ENCODE results near the gene TTYH1.

The TTYH1 gene

DNA sequence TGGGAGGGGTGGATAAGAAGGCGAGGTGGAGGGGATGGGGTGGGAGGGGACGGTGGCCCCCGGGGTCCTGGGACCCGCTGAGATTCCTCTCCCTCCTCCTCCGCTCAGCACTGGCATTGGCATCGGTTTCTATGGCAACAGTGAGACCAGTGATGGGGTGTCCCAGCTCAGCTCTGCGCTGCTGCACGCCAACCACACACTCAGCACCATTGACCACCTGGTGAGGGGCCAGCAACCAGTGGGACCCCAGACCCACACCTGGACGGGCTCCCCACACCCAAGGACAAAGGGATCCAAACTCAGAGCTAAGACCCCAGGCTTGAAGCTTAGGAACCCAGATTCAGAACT, 5.9 kb downstream of the TTYH1 start:
- in situ Hi-C loops (cut with MboI; ENCODE audit: low sequenced_read_pairs): no loop called here

- in situ Hi-C loops (cut with MboI; ENCODE audit: low sequenced_read_pairs): no loop called here
Measured at GRCh38 chr19:54421521-54421920, 6.3 kb downstream of the TTYH1 start.

- in situ Hi-C loops (cut with MboI; ENCODE audit: low sequenced_read_pairs): no loop called here
Measured at GRCh38 chr19:54422136-54422535, 6.9 kb downstream of the TTYH1 start.

- in situ Hi-C loops (cut with MboI; ENCODE audit: low sequenced_read_pairs): no loop called here
Measured at GRCh38 chr19:54424201-54424600, 8.9 kb downstream of the TTYH1 start.

DNA sequence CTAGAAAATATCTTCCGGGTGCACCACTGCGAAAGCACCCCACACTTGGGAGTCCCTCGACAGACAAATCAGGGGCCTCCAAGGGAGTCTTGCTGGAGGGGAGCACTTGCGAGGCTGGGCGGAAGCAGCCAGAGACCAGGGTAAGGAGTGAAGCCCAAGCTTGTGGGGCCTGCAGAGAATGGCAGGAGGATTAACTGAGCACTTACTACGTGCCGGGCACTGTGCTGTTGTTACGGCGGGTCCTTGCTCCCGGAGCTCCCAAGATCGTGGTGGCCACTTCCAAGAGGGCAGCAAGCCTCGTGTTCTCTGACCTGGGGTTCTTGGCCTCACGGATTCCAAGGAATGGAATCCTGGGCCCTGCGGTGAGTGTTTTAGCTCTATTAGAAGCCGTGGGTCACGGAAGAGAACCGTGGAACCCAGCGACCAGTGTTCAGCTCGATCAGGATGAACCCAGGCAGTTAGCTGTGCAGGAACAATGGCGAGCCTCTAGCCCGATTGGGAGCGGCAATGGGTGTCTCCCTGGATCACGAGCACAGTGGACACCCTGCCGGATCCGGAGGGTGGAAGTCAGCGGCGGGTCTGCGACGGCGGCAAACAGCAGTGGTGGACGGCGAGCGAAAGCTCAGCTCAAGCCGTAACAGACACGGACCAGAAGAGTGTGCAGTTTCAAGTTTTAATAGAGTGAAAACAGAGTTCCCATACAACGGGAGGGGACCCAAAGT, 9.6 kb downstream of the TTYH1 start:
- in situ Hi-C loops (cut with MboI; ENCODE audit: low sequenced_read_pairs): no loop called here

DNA sequence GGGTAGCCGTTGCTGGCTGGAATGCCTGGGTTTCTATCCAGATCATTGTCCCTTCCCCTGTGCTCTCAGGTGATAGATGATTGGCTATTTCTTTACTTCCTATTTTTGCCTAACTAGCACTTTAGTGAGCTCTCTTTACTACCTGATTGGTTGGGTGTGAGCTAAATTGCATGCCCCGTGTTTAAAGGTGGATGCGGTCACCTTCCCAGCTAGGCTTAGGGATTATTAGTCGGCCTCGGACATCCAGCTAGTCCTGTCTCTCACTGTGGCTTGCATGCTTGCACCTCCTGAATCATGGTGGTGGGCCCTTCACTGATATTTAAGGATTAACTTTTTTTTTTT, 10.1 kb downstream of the TTYH1 start:
- in situ Hi-C loops (cut with MboI; ENCODE audit: low sequenced_read_pairs): no loop called here

- in situ Hi-C loops (cut with MboI; ENCODE audit: low sequenced_read_pairs): no loop called here
Measured at GRCh38 chr19:54426291-54426931, 11.1 kb downstream of the TTYH1 start.

DNA sequence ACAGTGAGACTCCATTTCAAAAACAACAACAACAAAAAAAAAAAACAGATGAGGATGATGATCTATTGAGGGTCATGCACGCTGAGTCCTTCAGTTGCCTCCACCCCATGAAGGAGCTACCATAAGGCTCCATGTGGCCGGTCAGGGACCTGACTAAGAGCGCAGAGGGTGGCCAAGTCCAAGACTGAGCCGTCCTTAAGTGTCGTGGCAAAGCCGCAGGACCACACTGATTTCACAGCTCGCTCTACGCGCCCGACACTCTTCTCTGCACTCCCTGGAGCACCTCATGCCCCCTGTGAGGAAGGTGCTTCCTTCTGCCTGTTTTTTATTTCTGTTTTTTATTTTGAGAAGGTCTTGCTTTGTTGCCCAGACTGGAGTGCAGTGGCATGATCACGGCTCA, 12.3 kb downstream of the TTYH1 start:
- in situ Hi-C loops (cut with MboI; ENCODE audit: low sequenced_read_pairs): no loop called here

- in situ Hi-C loops (cut with MboI; ENCODE audit: low sequenced_read_pairs): no loop called here
Measured at GRCh38 chr19:54428323-54429175, 13.3 kb downstream of the TTYH1 start.

DNA sequence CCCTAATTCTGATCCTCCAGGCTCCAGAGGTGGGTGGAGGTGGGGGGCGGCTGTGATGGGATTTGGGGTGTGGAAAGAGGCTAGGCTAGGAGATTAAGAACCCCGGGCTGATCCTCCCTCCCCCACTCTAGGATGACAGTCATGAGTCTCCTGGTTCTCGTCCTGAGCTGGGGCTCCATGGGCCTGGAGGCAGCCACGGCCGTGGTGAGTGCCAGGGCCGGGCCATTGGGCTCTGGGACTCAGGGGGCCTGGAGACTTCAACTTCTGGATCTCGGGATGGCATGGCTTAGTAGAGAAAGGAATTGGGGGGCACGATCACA, 13.9 kb downstream of the TTYH1 start:
- in situ Hi-C loops (cut with MboI; ENCODE audit: low sequenced_read_pairs): no loop called here

- in situ Hi-C loops (cut with MboI; ENCODE audit: low sequenced_read_pairs): no loop called here
Measured at GRCh38 chr19:54429545-54430227, 14.4 kb downstream of the TTYH1 start.

- in situ Hi-C loops (cut with MboI; ENCODE audit: low sequenced_read_pairs): no loop called here
Measured at GRCh38 chr19:54430306-54431254, 15.3 kb downstream of the TTYH1 start.

- in situ Hi-C loops (cut with MboI; ENCODE audit: low sequenced_read_pairs): no loop called here
Measured at GRCh38 chr19:54431255-54431838, 16.1 kb downstream of the TTYH1 start.

GRCh38 chr19:54432144-54432738, 17.0 kb downstream of the TTYH1 start:
- in situ Hi-C loops (cut with MboI; ENCODE audit: low sequenced_read_pairs): no loop called here

- in situ Hi-C loops (cut with MboI; ENCODE audit: low sequenced_read_pairs): no loop called here
Measured at GRCh38 chr19:54433697-54434096, 18.4 kb downstream of the TTYH1 start.

GRCh38 chr19:54434112-54434872, 19.0 kb downstream of the TTYH1 start:
- in situ Hi-C loops (cut with MboI; ENCODE audit: low sequenced_read_pairs): no loop called here

DNA sequence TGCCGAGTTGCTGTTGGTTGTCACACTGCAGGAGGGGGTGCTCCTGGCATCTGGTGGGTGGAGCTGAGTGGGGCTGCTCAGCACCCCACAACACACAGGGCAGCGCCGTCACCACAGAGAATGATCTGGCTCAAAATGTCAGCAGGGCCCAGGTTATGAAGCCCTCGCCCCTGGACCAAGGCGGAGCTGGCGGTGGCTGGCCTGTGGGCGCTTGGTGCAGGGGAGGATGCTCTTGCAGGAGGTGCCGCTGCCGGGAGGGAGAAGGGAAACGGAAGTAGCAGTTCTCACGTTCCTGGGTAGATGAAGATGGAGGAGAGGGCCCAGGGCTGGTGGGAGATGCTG, 19.6 kb downstream of the TTYH1 start:
- in situ Hi-C loops (cut with MboI; ENCODE audit: low sequenced_read_pairs): no loop called here

- in situ Hi-C loops (cut with MboI; ENCODE audit: low sequenced_read_pairs): no loop called here
Measured at GRCh38 chr19:54435551-54436016, 20.3 kb downstream of the TTYH1 start.

DNA sequence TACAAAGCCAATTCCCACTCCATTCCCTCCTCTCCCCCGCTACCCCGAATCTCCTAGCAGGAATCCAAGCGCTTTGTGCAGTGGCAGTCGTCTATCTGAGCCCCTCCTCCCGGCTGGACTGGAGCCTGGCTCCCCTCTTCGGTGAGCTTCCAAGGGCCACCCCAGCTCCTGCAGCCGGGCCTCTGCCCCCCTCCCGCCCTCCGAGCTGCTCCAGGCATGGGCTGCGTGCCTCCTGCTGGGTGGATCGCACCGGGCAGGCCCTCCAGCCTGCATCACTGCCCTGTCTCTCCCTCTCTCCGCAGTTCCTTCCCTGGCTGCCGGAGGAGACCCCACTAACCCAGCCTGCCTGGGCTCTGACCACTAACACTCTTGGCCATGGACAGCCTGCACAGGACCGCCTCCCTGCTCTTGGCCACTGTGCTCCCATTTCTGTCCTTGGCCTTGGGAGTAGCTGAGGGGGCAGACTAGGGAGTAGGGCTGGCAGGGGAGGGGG, 20.8 kb downstream of the TTYH1 start:
- in situ Hi-C loops (cut with MboI; ENCODE audit: low sequenced_read_pairs): no loop called here
